HEK293 (cell line): Measurements from ENCODE around the gene TREX2.

Source experiments
- BCL6B ChIP-seq: fragments of 450-650 bp; formaldehyde crosslinking; IDR thresholded peaks from 2 replicates; pipeline ENCODE4 v1.5.1; 2017; ENCODE audit warnings: missing biosample characterization, missing genetic modification characterization
- CTCF ChIP-seq: fragments of 450-650 bp; formaldehyde crosslinking; IDR thresholded peaks from 2 replicates; pipeline ENCODE4 v1.5.1; 2016; ENCODE audit warnings: missing biosample characterization, missing genetic modification characterization
- KLF10 ChIP-seq: fragments of 450-650 bp; IDR thresholded peaks from 2 replicates; pipeline ENCODE4 v1.5.1; 2018; ENCODE audit warnings: missing biosample characterization, mild to moderate bottlenecking, missing genetic modification characterization
- KLF9 ChIP-seq: fragments of 450-650 bp; formaldehyde crosslinking; IDR thresholded peaks from 2 replicates; pipeline ENCODE4 v1.5.1; 2016; ENCODE audit warnings: missing biosample characterization, missing genetic modification characterization, low read depth
- REST ChIP-seq: fragments of 450-650 bp; formaldehyde crosslinking; IDR thresholded peaks from 2 replicates; pipeline ENCODE4 v1.5.1; 2016; ENCODE audit warnings: missing biosample characterization, missing genetic modification characterization
- TRIM28 ChIP-seq: IDR thresholded peaks from 2 replicates; pipeline ENCODE4 v1.6.1; 2011; ENCODE audit warnings: low read length, control low read depth, borderline replicate concordance
- YY1 ChIP-seq: fragments of 450-650 bp; formaldehyde crosslinking; IDR thresholded peaks from 2 replicates; pipeline ENCODE4 v1.5.1; 2018; ENCODE audit warnings: missing biosample characterization, missing genetic modification characterization
- ZBTB11 ChIP-seq: fragments of 450-650 bp; formaldehyde crosslinking; conservative IDR thresholded peaks from 2 replicates; pipeline ENCODE4 v1.5.1; 2016; ENCODE audit warnings: low read depth, missing biosample characterization, missing genetic modification characterization
- ZNF335 ChIP-seq: fragments of 450-650 bp; formaldehyde crosslinking; conservative IDR thresholded peaks from 2 replicates; pipeline ENCODE4 v1.5.1; 2016; ENCODE audit warnings: missing biosample characterization, missing genetic modification characterization
- ZNF561 ChIP-seq: fragments of 450-650 bp; IDR thresholded peaks from 2 replicates; pipeline ENCODE4 v1.5.1; 2018; ENCODE audit warnings: missing biosample characterization, missing genetic modification characterization, borderline replicate concordance
- ZNF571 ChIP-seq: fragments of 450-650 bp; formaldehyde crosslinking; IDR thresholded peaks from 2 replicates; pipeline ENCODE4 v1.5.0; 2017; ENCODE audit warnings: missing biosample characterization, missing genetic modification characterization
- ZNF629 ChIP-seq: fragments of 450-650 bp; formaldehyde crosslinking; IDR thresholded peaks from 2 replicates; pipeline ENCODE4 v1.5.1; 2017; ENCODE audit warnings: missing biosample characterization, missing genetic modification characterization

GRCh38 chrX:153450114-153450948 is 4.5 kb upstream of the TREX2 start:
- TF ChIP-seq CTCF (tag by site-specific recombination), result no peak
- TF ChIP-seq ZBTB11, result no peak
- TF ChIP-seq YY1 (tag by site-specific recombination), result no peak
- TF ChIP-seq ZNF561 (tag by site-specific recombination), result no peak
- no peak for TF ChIP-seq TRIM28
- no peak for TF ChIP-seq KLF9
- no peak for TF ChIP-seq REST (tag by site-specific recombination)
- TF ChIP-seq ZNF629 (tag by site-specific recombination), result no peak
- TF ChIP-seq BCL6B, result no peak
- no peak for TF ChIP-seq ZNF571 (tag by site-specific recombination)
- no peak for TF ChIP-seq ZNF335 (tag by site-specific recombination)
- no peak for TF ChIP-seq KLF10
